ENCODE measurements around the gene PPP1R12A. TPM values are rescaled to one million over a fixed set of nuclear protein-coding genes. Genes with fewer than 3 reads are reported as not detected.
"Not testable (repeated sequence)": the region's sequence is repeated elsewhere in the genome, so short reads cannot be mapped to it uniquely, and the experiment has no call there.

The PPP1R12A gene
- polyA plus RNA-seq, 1 donor: 112 TPM

DNA sequence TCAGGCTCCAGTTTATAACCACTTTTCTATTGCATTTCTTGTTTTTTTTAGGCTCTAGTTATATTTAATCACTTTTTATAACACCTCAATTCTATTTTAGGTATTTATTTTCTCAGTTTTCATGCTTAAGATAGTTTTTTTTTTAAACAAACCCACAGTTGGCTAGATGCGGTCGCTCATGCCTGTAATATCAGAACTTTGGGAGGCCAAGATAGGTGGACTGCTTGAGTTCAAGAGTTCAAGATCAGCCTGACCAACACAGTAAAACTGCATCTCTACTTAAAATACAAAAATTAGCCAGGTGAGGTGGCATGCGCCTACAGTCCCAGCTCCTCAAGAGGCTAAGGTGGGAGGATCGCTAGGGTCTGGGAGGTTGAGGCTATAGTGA lies 93.0 kb downstream of the PPP1R12A start:
- DNase-seq: no peak

DNA sequence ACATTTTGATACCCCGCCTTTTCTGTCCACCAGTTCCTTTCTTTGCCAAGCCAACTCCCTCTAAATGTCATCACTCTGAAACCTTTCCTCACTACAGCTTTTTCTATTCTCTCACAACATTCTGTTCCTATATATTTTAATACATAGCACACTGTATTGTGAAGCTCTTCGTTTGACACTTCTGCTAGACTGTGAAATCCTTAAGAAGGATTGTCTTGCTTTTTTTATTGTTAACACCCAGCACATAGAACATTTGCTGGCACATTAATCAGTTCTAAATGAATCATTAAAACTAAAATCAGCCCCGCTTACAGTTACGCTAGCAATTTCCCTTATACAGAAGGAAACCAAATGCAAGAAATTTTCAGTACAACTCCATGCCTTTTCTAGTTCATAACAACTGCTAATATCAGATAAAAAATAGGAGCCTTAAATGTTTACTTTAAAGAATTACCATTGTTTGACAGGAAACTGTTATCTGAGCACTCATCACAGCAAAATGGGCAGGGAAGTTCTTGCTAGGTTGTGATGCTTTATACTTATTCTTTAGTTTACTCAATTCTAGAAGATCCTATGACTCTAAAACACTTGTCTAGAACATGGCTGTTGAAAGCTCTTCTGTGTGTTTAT lies 93.5 kb downstream of the PPP1R12A start:
- no peak for DNase-seq

DNA sequence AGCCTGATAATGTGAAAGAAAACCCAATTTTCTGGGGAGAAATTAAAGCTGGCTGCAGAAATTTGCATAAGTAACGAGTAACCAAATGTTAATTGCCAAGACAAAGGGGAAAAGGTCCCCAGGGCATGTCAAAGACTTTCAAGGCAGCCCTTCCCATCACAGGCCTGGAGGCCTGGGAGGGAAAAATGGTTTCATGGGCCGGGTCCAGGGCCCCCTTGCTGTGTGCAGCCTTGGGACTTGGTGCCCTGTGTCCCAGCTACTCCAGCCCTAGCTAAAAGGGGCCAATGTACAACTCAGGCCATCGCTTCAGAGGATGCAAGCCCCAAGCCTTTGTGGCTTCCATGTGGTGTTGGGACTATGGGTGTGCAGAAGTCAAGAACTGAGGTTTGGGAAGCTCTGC lies 96.5 kb downstream of the PPP1R12A start:
- DNase-seq: no peak

DNA sequence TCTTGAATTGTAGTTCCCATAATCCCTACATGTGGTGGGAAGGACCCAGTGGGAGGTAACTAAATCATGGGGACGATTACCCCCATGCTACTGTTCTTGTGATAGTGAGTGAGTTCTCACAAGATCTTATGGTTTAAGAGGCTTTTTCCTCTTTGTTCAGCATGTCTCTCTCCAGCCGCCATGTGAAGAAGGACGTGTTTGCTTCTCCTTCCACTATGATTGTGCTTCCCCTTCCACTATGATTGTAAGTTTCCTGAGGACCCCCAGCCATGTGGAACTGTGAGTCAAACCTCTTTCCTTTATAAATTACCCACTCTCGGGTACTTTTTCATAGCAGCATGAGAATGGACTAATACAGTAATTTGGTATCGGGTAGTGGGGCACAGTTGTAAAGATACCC lies 97.3 kb downstream of the PPP1R12A start:
- DNase-seq: no peak

DNA sequence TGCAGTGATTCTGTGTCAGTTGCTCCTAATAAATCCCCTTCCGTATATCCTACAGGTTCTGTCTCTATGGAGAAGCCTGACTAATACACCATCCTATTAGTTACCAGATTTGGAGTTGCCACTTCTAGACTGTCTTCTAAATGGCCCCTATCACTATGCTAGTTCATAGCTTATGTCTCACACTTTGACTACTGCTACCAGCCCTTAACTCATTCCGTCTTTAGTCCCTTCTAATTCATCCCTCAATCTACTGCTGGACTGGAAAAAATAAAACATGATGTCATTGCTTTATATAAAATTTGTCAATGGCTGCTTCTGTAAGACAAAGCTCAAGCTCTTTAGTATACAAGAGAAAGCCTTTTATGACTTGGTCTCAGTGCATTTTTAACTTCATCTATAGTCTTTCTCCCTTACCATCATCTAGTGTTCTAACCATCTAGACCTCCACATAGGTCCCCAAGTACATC lies 99.5 kb downstream of the PPP1R12A start:
- no peak for DNase-seq

DNA sequence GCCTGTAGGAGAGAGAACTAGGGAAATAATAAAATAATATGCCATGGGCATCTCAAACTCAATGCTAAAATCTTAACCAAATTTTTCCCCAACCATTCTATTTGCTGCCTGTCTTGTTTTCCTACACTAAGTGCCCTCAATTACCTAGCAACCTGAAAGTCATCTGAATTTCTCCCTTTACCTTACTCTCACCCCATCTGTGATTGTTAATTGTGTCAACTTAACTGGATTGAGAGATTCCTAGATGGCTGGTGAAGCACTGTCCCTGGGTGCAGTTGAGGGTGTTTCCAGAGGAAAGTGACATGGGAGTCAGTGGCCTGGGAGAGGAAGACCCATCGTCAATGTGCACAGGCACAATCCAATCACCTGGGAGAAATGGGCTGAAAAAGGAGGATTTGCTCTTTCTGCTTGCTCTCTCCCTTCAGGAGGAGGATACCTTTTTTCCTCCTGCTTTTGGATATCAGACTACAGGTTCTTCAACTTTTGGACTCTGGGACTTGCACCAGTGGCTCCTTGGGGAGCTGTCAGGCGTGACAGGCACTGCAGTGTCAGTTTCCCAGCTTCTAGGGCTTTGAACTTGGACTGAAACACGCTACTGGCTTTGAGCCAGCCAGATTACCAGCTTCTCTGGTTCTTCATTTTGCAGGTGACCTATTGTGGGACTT lies 100.1 kb downstream of the PPP1R12A start:
- peak; percentile 28 for DNase-seq

DNA sequence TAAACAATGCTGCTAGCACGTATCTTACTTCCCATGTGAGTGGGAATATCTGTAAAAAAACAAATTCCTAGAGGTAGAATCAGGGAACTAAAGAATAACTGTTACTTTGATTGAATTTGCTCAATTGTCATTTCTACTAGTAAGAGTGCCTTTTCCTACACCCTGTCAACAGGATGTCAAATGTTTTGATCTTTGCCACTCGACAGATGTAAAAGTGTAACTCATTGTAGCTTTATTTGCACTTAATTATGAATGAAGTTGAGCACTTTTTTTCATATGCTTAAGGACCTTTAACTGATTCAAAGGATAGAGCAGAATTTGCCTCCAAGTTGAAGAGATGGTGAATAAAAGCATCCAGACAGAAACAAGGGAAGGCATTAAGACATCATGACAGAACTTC lies 104.5 kb downstream of the PPP1R12A start:
- no peak for DNase-seq

DNA sequence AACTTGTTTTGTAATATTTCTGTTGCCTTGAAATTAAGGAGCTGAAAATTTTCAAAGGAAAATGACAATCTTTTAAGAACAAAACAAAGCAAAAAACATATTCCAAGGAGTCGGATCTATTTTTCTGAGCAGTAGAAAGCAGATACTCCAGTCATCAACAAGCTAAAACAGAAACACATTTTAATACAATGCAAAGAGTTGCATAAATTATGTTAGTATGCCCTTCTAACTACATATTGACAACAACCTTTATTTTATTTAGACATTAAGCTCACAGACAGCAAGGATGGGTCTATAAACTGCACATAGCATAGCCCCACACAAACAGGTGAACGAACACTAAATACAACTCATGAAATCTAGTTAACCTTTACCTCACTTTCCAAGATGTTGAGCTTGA lies 106.0 kb downstream of the PPP1R12A start:
- DNase-seq: no peak

DNA sequence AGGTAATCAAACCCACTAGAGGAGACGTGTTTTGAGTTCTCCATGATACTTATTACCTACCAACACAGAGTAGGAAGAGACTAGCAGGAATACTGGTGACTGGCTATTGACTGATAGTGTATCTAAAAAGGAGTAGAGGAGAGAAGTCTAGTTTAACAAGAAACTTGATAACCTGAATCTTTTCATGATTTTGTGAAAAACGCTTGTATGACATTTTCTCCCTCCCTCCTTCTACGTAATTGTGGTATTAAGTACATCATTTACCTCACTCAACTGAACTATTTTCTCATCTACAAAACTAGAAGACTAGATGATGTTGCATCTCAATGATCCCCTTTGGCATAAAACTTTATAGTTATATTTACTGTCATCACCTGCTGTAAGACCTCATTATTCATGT lies 107.4 kb downstream of the PPP1R12A start:
- no peak for DNase-seq

DNA sequence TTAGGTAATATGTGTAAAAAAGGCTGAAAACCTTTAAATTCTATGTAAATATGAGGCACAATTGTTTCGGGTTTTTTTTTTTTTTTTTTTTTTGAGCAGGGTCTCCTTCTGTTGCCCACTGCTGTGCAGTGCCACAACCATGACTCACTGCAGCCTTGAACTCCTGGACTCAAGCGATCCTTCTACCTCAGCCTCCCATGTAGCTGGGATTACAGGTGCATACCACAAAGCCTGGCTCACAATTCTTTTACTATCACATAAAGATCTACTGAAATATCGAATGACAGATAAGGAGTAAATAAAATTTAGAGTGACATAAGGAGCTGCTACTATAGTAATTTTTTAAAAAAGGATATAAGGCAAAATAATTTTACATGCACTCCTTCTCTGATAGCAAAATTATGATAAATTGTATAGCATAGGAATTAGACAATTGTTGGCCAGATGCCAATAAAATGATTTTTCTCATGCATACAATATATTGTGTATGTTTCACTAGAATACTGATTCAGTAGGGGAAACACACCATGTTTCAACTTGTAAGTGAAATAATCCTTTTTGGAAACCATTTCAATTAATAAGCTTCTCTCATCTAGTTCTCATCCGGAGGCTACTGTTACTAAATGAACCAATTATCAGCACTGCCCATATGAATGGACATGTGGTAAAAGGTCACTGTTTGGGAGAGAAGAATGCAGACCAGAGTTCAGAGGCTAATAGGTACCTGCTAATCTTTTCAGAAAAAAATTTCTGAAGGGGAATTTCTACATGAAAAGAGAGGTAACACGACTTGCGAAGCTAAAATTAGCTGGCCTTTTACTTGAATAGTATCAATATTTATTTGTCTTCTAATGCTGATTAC lies 108.4 kb downstream of the PPP1R12A start:
- no peak for DNase-seq

DNA sequence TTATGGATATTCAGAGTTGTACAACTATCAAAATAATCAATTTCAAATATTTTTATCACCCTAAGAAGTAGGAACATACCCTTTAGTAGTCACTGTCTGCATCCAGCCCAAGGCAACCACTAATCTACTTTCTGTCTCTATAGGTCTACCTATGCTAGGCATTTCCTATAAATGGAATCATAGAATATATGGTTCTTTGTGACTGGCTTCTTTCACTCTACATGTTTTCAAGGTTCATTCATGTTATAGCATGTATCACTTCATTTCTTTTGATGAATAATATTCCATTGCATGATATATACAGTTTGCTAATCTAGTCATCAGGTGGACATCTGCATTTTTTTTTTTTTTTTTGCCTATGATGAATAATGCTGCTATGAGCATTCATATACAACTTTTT lies 112.4 kb downstream of the PPP1R12A start:
- no peak for DNase-seq

DNA sequence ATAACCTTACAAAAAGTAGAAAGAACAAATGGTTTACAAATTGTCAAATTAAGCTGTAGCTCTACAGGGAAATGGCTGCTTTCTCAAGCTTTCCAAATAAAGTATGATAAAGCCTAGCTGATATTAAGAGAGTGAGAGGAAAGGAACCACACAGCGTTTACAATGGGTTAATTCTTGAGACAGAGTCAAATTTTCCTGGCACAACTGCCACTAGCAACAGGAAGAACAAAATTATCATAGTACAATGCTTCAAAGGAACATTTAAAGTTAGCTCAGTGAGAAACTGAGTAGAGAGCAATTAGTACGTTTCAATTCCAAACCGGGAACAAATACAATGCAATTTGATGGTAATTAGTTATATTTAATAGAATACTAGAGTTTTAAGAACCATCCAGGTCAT lies 116.0 kb downstream of the PPP1R12A start:
- no peak for DNase-seq

DNA sequence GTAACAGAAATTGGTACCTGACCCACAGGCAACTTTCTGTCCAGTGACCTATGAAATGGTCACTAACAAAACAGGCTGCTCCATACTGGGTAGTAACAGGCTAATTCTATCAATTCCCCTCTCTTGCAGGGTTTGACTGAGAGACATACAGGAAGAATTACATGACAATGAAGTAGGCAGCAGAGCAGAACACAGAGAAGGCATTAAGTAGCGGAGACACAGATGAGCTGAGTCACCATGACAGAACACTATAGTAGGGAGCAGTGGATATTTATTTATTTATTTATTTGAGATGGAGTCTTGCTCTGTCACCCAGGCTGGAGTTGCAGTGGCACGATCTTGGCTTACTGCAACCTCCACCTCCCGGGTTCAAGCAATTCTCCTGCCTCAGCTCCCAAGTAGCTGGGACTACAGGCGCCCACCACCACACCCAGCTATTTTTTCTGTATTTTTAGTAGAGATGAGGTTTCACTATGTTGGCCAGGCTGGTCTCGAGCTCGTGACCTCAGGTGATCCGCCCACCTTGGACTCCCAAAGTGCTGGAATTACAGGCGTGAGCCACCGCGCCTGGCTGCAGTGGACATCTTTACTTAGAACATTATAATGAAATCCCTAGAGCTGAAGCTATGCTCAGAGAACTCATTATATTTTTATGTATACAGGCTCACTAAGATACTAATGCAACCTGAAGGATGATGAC lies 150.4 kb downstream of the PPP1R12A start:
- not testable (repeated sequence) for DNase-seq

DNA sequence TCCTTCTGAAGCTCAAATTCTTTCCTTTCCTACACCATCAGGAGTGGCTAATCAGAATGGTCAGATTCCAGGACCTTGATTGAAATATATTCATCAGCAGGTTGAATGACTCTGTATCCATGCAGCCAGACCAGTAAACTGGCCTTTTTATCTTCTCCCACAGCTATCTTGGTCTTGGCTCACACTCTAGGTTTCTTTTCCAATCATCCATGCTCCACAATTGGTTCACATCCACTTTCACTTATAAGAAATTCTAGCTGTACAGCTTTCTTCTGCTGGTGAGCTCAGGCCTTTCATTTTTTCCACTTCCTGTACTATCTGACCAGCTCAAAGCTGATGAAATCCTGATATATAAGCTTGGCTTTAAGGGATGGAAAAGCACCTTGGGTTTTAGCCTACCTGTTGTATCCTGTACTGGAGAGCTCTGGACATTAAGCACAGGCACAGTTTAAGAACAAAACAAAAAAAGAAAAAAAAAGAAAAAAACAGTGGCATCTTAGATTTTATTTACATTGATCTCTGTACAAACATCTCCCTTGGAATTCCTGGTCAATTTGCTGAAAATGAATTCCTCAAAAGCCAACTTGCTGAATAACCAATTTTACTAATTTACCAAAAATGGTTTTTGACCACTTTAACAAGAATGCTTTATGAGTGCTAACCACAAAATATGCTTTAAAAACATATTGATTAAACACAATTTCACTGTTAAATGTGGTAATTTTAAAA lies 152.6 kb downstream of the PPP1R12A start:
- no peak for DNase-seq

DNA sequence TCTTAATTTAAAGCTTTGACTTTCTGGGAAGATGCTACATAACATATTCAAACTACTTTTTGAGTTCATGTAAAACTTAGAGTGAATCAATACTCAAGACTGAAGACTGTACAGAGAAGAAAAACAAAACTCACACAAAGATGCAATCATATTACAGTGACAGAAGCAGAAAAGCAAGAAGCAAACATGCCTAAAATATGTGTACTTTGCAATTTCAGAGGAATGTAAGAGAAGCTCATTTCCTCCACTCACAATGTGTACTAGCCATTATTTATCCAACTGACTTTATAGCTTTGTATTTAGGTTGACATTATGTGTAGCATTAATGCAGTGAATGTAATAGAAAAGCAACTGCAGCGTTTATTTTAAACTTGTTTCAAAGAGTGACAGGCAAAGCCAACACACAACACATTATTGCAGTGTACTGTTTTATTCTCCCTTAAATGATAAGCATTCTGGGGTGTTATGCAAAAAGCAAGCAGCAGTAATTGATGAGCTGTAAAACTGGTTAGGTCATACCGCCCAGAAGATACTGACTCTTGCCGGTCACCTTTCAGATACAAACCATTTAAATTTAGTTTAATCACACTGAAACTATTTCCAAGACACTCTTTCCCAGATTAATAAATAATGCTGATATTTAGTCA lies 156.0 kb downstream of the PPP1R12A start:
- DNase-seq: no peak

DNA sequence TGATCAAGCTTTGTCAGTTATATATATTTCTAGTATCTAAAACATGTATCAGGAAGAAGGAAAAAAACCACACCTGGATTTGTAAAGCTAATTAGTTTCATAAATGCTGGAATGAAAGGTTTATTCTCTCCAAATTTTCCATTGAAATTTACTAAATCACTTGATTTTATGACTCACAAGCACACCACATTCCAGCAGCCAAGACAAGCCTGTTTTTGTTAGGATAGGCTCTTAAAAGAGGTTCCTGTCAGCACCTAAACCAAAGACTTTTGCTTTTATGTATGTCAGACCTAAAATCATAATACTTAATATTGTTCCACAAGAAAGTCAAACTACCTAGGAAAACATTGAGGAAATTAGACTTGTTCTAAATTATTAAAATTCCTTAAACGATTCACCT lies 158.8 kb downstream of the PPP1R12A start:
- no peak for DNase-seq

DNA sequence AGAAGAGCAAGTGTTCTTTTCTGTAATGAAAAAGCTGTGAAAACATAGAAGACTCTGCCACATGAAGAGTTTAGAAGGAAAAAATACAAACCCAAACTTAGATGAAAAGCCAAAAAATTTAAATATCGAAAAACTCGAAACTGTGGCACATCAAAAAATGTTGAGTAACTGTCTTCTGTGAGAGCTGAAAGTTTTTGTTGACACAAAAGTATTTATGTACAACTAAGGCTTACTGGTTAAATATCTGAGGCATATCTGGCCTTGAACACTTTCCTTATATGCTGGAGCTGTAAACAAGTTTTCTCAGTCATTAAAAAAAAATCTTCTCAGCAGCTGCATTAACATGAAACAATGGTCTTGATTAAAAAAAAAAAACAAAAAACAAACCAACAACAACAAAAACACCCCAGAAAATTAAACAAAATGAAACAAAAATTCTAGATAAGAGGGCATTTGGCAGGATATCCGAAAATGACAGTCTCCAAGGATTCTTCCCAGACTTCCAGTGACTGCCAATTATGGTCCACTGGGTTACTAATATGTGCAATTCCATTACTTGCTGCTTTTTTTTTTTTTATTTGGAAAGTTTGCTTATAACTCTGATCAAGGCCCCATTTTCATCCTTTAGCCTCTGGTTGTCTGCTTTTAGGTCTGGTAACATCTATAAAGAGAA lies 159.4 kb downstream of the PPP1R12A start:
- no peak for DNase-seq

DNA sequence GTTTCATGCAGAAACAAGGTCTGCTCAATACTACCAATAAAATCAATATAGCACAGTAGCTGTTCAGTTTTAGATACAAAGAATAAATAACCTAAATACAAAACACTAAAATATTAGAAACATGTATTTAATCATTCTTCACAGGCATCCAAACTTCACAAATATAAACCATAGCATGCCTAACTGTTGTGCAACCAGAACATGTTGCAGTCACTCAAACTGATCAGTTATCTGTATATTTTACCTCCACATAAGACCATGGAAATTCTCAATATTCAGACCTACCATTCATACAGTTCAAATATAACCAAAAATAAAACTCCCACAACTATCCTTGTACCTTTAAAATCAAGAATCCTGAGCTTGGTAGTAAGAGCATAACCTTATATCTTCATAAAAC lies 161.0 kb downstream of the PPP1R12A start:
- DNase-seq: no peak

DNA sequence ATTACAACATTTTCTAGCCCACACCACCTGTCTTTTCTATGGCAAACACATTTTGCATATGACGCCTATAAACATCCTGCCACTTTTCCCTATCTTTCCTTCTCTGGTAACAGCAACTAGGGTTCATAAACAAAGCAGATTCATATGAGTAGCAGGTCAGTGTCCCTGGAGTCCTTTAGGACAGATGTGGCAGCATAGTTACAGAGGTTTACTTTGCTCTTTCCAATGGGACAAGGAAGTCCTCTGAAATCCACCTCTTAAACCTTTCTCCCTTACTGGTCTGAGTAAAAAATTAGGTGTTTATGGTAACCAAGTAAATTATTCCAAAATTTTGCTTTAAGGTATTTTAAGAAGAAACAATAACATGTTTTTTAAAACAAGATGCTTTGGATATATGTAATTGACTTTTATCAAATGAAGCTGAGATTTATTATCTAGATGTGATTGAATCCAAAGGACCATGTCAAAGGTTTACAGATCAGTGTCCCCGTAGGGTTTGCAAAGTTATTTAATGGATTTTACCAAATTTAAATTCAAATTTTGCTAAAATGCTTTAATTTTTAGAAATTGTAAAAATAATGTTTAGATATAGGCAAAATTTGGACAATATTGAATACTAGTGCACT lies 164.9 kb downstream of the PPP1R12A start:
- DNase-seq: no peak

DNA sequence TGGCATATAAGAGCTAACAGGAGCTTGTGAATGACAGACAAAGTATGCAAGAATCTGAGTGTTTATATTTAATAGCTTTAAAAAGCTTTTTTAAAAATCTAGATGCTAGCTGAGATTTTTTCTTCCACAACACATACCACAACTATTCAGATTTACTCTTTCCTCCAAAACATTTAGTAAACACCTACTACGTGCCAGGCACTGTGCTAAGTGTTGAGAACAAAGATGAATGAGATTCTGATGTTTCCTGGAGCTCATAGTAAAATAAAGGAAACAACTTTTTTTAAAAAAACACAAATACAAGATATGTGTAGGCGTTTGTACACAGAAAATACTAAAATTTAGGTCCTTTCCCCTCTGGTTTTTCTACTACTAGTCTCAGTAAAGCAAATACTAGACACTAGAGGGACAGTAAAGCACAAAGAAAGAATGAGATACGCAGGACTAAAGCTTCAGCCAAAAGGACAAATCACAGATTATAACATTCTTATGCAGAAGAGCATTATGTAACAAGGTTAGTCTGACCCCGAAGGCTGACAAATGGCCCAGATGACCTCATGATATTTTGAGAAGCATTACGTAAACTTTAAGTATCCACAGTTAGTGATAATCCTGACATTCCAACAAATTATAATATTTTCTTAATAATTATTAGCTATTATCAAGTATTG lies 165.6 kb downstream of the PPP1R12A start:
- no peak for DNase-seq
